SHP77 (cell line): ENCODE results near the gene SCTR.

Experiments
- DNase-seq, 2 experiments: peaks; one replicate each; lab custom pipeline; 2025; lab: John Stamatoyannopoulos, UW

The SCTR gene

GRCh38 chr2:119429225-119429981 lies 94.9 kb downstream of the SCTR start:
- DNase-seq = no peak

GRCh38 chr2:119428488-119429224 lies 95.6 kb downstream of the SCTR start:
- DNase-seq = no peak

- DNase-seq = no peak
Measured at GRCh38 chr2:119427756-119428155, 96.5 kb downstream of the SCTR start.

GRCh38 chr2:119426801-119427395 lies 97.4 kb downstream of the SCTR start:
- DNase-seq = no peak

GRCh38 chr2:119426396-119426675 lies 97.9 kb downstream of the SCTR start:
- no peak for DNase-seq

- no peak for DNase-seq
Measured at GRCh38 chr2:119425620-119426395, 98.5 kb downstream of the SCTR start.

- DNase-seq = no peak
Measured at GRCh38 chr2:119425119-119425405, 99.2 kb downstream of the SCTR start.

- no peak for DNase-seq
Measured at GRCh38 chr2:119424284-119425118, 99.8 kb downstream of the SCTR start.

GRCh38 chr2:119423811-119424210 lies 100.5 kb downstream of the SCTR start:
- no peak for DNase-seq

- DNase-seq = no peak
Measured at GRCh38 chr2:119423108-119423444, 101.2 kb downstream of the SCTR start.

GRCh38 chr2:119422360-119423107 lies 101.7 kb downstream of the SCTR start:
- DNase-seq = no peak

GRCh38 chr2:119421741-119422140 lies 102.5 kb downstream of the SCTR start:
- DNase-seq = no peak

- no peak for DNase-seq
Measured at GRCh38 chr2:119421304-119421703, 103.0 kb downstream of the SCTR start.

GRCh38 chr2:119419803-119420508 lies 104.3 kb downstream of the SCTR start:
- DNase-seq = no peak

GRCh38 chr2:119419065-119419464 lies 105.2 kb downstream of the SCTR start:
- no peak for DNase-seq

- no peak for DNase-seq
Measured at GRCh38 chr2:119417908-119418307, 106.4 kb downstream of the SCTR start.

GRCh38 chr2:119416299-119416923 lies 107.9 kb downstream of the SCTR start:
- no peak for DNase-seq

- no peak for DNase-seq
Measured at GRCh38 chr2:119415630-119416029, 108.7 kb downstream of the SCTR start.

GRCh38 chr2:119414894-119415293 lies 109.4 kb downstream of the SCTR start:
- no peak for DNase-seq

- DNase-seq = no peak
Measured at GRCh38 chr2:119409506-119409905, 114.8 kb downstream of the SCTR start.
